Activated CD8-positive, alpha-beta memory T cell treated with anti-CD3 and anti-CD28 coated beads, Interleukin-2, amount 50 U/mL, for 1 hour (primary cell): ENCODE results near the gene ALDH8A1.

Experiments
- DNase-seq: peaks from one replicate; pipeline ENCODE4 v3.0.0-alpha.2; 2020; ENCODE audit errors: extremely low read depth

The ALDH8A1 gene, protein sequence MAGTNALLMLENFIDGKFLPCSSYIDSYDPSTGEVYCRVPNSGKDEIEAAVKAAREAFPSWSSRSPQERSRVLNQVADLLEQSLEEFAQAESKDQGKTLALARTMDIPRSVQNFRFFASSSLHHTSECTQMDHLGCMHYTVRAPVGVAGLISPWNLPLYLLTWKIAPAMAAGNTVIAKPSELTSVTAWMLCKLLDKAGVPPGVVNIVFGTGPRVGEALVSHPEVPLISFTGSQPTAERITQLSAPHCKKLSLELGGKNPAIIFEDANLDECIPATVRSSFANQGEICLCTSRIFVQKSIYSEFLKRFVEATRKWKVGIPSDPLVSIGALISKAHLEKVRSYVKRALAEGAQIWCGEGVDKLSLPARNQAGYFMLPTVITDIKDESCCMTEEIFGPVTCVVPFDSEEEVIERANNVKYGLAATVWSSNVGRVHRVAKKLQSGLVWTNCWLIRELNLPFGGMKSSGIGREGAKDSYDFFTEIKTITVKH

DNA sequence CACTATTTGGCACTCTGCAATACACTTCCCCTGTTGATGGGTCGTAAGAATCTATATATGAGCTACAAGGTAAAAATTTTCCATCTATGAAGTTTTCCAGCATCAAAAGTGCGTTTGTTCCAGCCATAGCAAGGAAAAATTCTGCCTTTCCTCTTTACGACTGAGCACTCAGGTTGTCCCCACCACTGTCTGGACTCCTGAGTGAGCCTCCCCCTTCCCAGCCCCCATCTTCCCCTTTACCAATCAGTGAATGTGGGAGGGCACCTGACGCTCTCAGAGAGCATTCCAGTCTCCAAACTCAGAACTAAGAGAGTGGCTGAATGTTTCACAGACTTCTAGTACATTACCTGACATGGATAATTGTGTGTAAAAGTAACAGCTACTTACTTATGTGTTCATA is at the start of gene ALDH8A1:
Gene ALDH8A1 (minus strand): TSS at position 175 of the 400 bp plus-strand sequence. CDS start 48 bp downstream, at position 127.
- DNase-seq: no peak

DNA sequence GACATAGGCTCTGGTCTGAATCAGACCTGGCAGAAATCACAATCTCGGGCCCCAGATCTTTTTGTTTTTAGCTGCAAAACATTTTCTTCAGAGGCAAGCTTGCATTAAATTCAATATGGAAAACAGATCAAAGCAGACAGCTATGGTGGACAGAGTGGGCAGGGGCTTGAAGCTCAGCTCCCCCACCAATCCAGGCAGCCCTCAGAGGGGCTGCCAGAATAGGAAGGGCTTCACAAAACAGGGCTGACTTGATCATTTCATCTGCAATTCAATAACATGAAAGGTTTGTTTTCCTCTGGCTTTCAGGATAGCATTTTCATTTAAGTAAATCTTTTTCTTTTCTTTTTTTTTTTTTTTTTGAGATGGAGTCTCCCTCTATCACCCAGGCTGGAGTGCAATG is 49.2 kb upstream of the ALDH8A1 start:
- no peak for DNase-seq

DNA sequence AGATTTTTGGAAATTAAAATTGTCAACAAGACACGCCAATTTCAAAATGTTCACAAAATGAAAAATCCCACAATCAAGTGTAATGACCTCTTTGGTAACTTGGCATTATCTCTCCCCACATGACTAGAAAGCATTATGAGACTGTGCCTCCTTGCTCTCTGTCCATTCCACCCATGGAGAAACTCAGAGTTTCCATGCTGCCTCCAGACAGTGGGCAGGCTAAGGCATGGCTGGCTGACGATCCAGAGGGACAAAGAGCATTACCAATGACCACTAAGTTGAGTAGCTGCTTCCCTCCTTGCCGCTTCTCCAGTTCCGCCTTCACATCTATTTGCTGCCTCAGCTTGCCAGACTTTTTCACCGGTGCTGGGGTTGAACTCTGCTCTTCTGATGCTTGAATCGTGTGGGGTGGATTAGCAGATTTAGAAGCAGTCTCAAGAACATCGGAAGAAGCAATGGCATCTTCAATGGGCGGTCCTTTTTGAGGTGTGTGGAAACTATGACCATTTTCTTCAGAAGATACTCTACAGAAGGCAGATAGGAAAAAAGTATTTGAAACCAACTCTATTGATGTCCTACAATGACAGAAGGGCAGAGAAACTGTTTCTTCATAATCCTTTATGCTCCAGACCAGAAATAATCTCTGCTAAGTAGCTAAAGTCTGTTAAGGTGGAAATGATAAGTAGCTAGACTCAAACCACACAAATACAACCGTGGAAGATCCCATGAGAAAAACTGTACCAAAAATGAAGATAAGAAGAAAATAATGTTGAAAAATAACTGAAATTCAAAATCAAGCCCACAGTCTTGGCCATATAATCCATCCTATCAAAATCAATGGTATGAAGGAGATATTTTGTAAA is 47.5 kb upstream of the ALDH8A1 start:
- no peak for DNase-seq

DNA sequence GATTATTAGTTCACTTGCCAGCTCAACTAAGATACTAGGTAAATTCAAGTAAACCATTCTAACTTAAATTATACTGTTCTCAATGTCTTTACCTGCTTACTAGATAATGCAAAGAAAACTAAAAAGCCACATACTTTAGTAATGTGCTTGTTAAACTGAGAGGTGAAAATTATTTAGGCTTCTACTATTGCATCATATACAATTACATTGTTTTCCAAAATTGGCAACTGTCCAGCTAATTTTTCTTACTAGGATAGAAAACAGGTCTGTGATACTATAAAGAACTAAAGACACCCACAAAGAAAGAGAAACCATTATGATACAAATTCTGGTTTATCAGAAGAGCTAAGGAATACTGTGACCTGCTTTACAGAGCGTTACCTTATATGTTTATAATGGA is 45.6 kb upstream of the ALDH8A1 start:
- no peak for DNase-seq

DNA sequence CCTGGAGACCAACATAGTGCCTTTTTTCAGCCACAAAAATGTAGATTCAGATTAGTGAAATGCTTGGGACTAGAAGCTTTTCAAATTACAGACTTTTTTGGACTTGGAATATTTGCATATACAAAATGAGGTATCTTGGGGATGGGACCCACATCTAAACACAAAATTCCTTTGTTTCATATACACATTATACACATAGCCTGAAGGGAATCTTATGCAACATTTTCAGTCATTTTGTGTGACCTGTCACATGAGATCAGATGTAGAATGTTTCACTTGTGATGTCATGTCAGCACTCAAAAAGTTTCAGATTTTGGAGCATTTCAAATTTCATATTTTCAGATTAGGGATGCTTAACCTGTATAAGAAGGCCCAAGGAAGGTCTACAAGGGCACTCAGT is 44.5 kb upstream of the ALDH8A1 start:
- no peak for DNase-seq

DNA sequence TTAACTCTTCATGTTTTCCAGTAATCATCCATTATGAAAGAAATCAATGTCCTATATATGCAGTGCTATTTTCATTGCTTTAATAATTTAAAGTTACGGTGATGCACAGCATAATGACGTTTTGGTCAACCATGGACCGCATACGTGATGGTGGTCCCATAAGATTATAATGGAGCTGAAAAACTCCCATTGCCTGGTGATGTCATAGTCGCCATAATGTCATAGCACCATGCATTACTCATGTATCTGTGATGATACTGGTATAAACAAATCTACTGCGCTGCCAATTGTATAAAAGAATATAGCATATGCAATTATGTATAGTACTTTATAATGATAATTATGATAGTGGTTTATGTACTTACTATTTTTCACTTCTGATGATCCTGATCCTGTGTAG is 42.3 kb upstream of the ALDH8A1 start:
- DNase-seq: no peak

DNA sequence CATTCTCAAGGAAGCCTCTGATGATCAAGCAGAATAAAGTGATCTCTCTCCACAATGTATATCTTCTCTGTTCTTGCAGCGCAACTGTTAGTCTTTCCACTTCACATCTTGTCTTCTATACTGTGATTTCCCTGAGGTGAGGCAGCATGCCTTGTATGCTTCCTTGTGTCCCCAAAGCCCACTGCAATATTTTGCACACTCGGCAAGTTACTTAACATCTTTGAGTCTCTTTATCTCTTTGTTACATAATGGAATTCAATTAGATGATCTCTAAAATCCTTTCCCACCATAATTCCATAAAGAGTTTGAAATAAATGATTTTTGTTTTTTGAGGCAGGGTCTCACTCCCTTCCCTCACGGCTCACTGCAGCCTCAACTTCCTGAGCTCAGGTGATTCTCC is 40.4 kb upstream of the ALDH8A1 start:
- no peak for DNase-seq

DNA sequence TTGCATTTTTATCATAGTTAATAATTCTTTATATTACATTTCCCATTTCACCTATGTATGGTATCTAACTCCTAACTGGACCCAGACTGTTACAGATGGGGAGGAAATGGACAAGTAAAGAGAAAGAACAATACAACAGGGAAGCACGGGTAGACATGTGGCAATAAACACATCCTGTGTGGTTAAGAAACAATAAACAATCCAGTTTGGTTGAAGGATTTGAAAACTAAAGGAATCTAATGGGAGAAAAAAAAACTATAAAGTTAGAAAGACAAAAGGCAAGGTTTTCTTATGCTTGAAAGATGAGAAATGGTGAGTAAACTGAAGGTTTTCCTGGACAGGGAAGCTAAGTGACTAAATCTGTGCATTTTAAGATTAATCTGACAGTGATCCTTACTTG is 34.9 kb upstream of the ALDH8A1 start:
- DNase-seq: no peak

DNA sequence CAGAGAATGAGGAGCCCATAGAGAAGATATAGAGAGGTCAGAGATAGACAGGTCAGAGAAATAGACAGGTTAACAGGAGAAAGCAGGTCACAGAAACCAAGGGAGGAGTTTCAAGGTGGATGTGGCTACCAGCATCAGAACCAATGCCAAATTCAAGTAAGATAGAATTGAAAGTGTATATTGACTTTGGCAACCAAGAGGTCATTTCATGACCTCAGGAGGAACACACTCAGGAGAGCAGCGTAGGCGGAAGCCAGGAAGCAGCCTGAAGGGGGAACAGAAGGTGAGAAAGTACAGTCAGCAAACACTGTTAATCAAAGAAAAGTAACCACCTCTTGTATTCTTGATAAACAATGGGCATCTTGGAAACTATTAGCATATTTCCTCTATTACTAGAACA is 33.9 kb upstream of the ALDH8A1 start:
- no peak for DNase-seq

DNA sequence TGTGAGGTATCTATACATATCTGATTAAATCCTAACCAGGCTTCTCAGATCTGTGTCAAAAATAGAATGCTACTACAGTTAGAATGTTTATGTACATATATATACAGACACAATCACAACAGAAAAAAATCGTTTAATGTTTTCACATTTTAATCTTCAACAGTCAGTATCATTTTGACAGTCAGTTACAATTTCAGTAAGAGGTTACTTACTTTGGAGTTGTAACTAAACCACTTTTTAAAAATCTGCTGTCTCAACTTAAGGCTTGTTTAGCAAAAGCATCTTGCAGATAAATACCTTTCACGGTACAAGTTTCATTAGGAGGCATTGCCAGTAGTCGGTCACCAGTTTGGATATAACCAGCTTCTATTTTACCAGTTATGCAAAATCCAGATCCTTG is 32.3 kb upstream of the ALDH8A1 start:
- DNase-seq: no peak

DNA sequence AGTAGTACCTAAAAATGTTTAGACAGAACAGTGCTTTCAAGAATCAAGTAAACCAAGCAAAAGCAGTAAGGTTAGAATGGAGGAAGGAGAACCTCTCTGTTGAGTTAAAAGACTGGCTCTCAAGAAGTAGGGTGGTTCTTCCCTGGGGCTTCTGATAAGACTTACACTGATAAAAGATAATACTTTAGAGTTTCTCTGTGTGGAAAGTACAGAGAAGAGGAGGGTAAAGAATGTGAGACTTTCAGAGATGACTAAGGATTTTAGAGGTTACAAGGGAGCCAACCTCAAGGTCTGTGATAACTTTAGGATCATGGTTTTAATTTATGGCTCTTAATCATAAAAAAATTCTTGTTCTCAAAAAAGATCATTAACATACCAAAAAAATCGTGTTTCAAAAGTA is 30.9 kb upstream of the ALDH8A1 start:
- DNase-seq: no peak

DNA sequence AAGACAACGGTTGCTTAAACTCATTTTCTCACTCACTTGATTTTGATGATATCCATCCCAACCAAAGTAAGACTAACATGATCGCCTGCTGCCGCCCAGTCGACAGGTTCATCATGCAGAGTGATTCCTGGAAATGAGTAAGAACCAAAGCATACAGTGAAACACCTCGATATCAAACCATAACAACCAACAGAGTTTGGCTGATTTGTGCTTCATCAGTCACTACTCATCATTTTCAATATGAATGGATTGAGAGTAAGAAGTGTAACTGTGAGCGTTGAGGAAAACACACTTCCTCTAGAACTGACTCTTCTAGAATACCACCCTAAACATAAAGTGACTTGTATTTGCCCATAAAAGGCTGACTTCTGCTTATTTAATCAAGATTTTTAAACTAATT is 29.2 kb upstream of the ALDH8A1 start:
- DNase-seq: no peak

DNA sequence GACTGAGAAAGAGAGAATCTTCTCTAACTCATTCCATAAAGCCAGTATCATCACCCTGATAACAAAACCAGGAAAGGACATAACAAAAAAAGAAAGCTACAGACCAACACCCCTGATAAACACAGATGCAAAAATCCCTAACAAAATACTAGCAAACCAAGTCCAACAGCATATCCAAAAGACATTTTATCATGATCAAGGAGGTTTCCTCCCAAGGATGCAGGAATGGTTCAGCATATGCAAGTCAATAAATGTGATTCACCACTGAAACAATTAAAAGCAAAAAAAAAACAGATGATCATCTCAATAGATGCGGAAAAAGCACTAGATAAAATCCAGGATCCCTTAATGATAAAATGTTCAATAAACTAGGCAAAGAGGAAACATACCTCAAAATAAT is 24.5 kb upstream of the ALDH8A1 start:
- DNase-seq: no peak

DNA sequence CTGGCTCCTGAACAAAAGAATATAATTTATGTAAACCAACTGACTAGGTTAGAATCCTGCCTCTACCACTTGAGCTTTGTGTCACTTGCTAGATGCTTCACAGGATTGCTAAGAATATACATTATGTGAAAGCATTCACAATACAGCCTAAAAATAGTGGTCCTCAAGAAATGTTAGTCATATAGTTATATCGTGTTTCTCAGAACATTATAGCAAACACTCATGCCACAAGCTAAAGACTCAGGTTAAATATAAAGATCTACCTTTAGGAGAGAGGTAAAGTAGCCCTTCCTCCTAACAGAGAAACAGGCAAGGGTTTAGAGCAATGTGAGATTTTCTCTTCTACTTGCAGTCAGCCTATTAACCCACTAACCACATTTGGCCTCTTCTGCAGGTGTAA is 17.8 kb upstream of the ALDH8A1 start:
- no peak for DNase-seq

DNA sequence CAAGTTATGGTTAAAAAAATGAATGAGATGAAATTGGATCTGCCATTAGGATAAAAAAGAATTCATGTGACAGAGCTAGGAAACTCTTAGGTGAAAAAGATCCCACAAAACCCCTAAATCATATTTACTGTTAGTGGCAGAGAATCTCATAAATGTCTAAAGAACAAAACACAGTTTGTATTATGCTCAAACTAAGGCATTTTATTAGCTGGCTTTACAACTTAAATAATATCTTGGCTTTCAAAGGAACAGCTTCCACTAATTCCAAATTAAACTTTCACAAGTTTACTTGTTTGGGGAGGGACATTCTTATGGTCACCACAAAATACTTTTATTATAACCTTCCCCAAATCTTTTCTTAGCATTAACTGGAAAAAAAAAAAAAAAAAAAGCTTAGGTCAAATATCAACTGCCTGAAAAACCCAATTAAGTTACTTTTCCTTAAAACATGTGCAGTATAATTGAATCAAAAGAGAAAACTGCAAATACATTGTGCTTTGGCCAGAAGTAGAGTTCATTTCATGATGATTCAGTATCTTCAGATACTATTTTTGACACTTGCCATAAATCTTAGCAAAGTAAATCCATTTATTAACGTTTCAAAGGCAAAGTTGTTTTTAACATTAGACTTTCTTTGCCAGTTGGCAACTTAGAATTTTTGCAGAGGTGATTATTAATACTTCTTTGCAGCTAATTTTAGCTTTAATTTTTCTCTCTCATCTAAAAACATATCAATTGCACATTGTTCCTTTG is 14.7 kb upstream of the ALDH8A1 start:
- no peak for DNase-seq

DNA sequence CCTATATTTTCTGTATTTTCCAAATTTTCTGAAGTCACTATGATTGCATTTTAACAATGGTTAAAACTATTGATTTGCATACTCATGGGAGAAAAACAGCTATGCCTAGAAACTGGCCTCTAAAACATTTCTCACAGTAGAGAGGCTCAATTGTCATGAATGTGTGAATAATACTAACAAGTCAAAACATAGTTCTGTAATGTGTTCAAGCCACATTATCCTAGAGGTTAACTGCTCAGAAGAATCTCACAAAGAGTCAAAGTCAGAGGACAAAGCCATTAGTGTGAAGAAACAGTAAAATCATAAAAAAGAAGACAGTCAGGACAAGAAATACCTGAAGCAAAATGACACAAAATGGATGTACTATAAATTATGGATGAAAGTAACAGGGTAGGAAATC is 12.5 kb upstream of the ALDH8A1 start:
- no peak for DNase-seq

DNA sequence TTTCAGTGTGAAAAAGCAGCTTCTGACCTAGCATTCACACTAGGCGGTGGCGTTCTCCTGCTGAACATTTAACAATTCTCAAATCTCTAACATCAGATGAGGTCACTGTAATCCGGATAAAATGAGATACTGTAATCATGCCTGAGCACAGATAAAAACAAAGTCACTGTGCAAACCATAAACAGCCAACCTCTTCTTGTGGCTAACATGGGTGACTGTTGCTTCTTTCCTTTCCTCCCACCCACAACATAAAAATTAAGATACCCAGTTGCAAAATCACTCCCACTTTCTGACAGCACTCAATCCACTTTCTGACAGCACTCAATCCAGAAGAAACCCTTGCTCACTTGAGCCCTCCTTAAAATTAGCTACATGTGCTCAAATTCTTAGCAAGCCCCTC is 11.5 kb upstream of the ALDH8A1 start:
- DNase-seq: no peak

DNA sequence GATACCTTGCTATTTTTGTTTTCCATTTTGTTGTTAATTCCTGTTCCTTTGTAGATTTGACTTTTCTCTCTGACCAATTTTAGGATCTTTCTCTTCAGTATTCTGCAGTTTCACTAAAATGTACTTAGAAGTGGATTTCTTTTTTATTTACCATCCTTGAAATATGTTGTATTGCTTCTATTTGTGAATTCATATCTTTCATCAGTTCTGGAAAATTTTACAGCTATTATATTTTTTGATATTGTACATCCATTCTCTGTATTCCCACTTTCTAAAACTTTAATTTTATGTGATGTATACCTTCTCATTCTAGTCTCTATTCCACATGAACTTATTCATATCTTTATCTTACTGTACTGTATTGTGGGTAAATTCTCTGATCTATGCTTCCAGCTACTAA is 9.7 kb upstream of the ALDH8A1 start:
- DNase-seq: no peak

DNA sequence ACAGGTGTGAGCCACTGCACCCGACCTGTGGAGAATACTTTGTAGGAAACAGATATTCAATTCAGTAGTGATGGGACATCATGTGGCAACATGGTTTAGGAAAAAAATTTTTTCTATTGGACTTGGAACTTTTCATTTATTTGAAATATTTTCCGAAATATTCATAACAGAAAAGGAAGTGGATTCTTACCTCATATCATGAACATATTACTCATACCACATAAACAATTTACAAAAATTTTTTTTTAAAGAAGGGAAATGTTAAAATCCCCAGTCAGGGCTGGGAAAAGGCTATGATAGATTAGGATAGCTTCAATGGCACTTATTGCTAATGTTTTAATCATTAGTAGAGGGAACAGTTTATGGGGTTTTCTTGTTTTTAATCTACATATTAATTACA is 6.8 kb upstream of the ALDH8A1 start:
- no peak for DNase-seq

DNA sequence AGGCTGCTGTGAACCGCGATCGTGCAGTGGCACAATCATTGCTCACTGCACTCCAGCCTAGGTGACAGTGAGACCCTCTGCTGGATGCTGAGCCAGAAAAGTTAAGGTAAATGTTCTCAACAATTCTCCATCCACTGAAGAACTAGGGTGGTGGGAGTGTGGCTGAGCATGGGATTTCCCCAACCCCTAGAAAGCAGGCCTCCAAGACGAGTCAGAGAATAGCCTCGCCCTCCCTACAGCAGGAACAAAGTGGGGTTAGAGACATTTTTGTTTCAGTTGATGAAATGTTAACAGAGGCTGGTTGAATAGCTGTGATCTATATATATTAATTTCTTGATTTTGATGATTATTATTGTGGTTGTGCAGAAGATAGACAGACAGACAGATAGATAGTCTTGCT is 6.1 kb upstream of the ALDH8A1 start:
- no peak for DNase-seq

DNA sequence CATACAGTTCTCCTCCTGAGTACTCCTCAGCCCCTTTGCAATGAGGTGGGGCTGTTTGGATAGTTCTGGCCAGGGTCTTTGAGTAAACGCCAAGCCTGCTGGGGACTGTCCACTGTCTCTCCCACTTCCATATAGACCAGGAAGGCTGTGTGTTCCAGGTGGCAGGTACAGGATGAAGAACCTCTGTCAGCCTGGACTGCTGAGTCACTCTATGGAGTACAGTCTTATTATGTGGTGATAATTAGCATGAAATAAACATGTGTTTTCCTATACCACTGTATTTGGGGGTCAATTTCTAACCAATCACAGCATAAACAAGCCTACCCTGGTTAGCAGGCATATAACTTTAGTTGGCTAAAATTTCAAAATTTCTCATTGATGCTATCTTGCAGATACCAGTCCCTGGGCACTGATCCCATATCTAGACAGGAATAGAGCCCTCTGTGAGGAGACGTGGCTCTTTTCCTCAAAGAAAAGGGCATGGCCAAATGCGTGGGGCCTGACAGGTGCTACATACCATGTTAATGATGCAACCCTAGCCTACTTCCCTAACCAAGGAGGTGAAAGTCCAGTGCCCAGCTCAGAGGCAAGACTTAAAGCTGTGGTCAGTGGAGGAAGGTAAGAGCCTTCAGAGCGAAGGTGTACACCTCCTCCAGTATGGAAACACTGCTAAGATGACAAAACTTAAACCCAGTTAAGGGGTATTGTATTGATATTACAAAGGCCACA is 4.5 kb upstream of the ALDH8A1 start:
- no peak for DNase-seq
